COR-L47 (cell line): ENCODE measurements around the gene HACD1.
A peak's percentile ranks its signal among the peaks of the same experiment; 100 is the strongest.

ENCODE experiments used
- DNase-seq: peaks from one replicate; lab custom pipeline; 2025; lab: John Stamatoyannopoulos, UW

The HACD1 gene

GRCh38 chr10:17617031-17617911 is at the start of gene HACD1:
Gene HACD1 (minus strand): TSS chr10:17617374. CDS start chr10:17617339, 35 bp downstream.
- DNase-seq = no peak

GRCh38 chr10:17665747-17666146 is 48.6 kb upstream of the HACD1 start:
- no peak for DNase-seq

GRCh38 chr10:17663450-17663849 is 46.3 kb upstream of the HACD1 start:
- DNase-seq = no peak

GRCh38 chr10:17662193-17663138 is 45.3 kb upstream of the HACD1 start:
- DNase-seq = no peak

- no peak for DNase-seq
Observed at GRCh38 chr10:17661510-17661909, 44.3 kb upstream of the HACD1 start.

- no peak for DNase-seq
Observed at GRCh38 chr10:17660921-17661320, 43.7 kb upstream of the HACD1 start.

GRCh38 chr10:17659365-17659764 is 42.2 kb upstream of the HACD1 start:
- DNase-seq = no peak

- DNase-seq = no peak
Observed at GRCh38 chr10:17657103-17657500, 39.9 kb upstream of the HACD1 start.

GRCh38 chr10:17655567-17656146 is 38.5 kb upstream of the HACD1 start:
- no peak for DNase-seq

- no peak for DNase-seq
Observed at GRCh38 chr10:17655009-17655408, 37.8 kb upstream of the HACD1 start.

- no peak for DNase-seq
Observed at GRCh38 chr10:17652585-17652984, 35.4 kb upstream of the HACD1 start.

GRCh38 chr10:17651896-17652295 is 34.7 kb upstream of the HACD1 start:
- DNase-seq = no peak

GRCh38 chr10:17650416-17650815 is 33.2 kb upstream of the HACD1 start:
- no peak for DNase-seq

GRCh38 chr10:17649836-17650235 is 32.7 kb upstream of the HACD1 start:
- no peak for DNase-seq

GRCh38 chr10:17649052-17649451 is 31.9 kb upstream of the HACD1 start:
- DNase-seq = no peak

GRCh38 chr10:17648243-17649035 is 31.3 kb upstream of the HACD1 start:
- no peak for DNase-seq

- DNase-seq = no peak
Observed at GRCh38 chr10:17647326-17647725, 30.2 kb upstream of the HACD1 start.

GRCh38 chr10:17645621-17646345 is 28.6 kb upstream of the HACD1 start:
- DNase-seq = no peak

GRCh38 chr10:17644485-17644943 is 27.3 kb upstream of the HACD1 start:
- DNase-seq = no peak

- peak; percentile 80 for DNase-seq
Observed at GRCh38 chr10:17643755-17644484, 26.7 kb upstream of the HACD1 start, which contains the start of gene STAM. Gene STAM (plus strand): TSS chr10:17644151. CDS start chr10:17644340, 189 bp downstream.
